Loucy (cell line): ENCODE results near the gene CTIF.

ENCODE experiments used
- H2AFZ ChIP-seq: fragments of 200-600 bp; sonication (generic); 2 replicates; pipeline ENCODE4 v1.6.0; 2016; ENCODE audit warnings: antibody characterized with exemption, mild to moderate bottlenecking, low read length, moderate library complexity
- H3F3A ChIP-seq: fragments of 200-600 bp; 2 replicates; pipeline ENCODE4 v1.6.0; 2016; ENCODE audit warnings: antibody characterized with exemption, low read depth, mild to moderate bottlenecking
- H3K27me3 ChIP-seq: fragments of 200-600 bp; sonication (generic); 2 replicates; pipeline ENCODE4 v1.6.1; 2014; ENCODE audit warnings: low read length, mild to moderate bottlenecking; ENCODE audit not compliant: insufficient read depth, poor library complexity, severe bottlenecking
- H3K36me3 ChIP-seq: fragments of 200-600 bp; sonication (generic); 2 replicates; pipeline ENCODE4 v1.6.1; 2016; ENCODE audit warnings: low read length; ENCODE audit not compliant: insufficient read depth
- H3K4me1 ChIP-seq: fragments of 200-600 bp; sonication (generic); 2 replicates; pipeline ENCODE4 v1.5.1; 2014; ENCODE audit warnings: low read length, mild to moderate bottlenecking; ENCODE audit not compliant: insufficient read depth, poor library complexity, severe bottlenecking
- H3K4me2 ChIP-seq: fragments of 200-600 bp; sonication (generic); 2 replicates; pipeline ENCODE4 v1.6.0; 2014; ENCODE audit warnings: antibody characterized with exemption, low read length, low read depth, mild to moderate bottlenecking; ENCODE audit not compliant: poor library complexity, severe bottlenecking
- H3K4me3 ChIP-seq: fragments of 200-600 bp; sonication (generic); 2 replicates; pipeline ENCODE4 v1.5.1; 2014; ENCODE audit warnings: low read length, mild to moderate bottlenecking, mixed read lengths; ENCODE audit not compliant: poor library complexity, severe bottlenecking
- H3K79me2 ChIP-seq: fragments of 200-600 bp; sonication (generic); 2 replicates; pipeline ENCODE4 v1.6.1; 2014; ENCODE audit warnings: low read length; ENCODE audit not compliant: insufficient read depth
- H3K9ac ChIP-seq: fragments of 200-600 bp; sonication (generic); 2 replicates; pipeline ENCODE4 v1.6.0; 2014; ENCODE audit warnings: mild to moderate bottlenecking, low read depth, low read length, moderate library complexity; ENCODE audit not compliant: poor library complexity, severe bottlenecking
- H3K9me2 ChIP-seq: fragments of 200-600 bp; sonication (generic); replicated peaks from 2 replicates; pipeline ENCODE4 v1.6.1; 2016; ENCODE audit warnings: low read depth, low read length, mixed read lengths
- H3K9me3 ChIP-seq: fragments of 200-600 bp; sonication (generic); 2 replicates; pipeline ENCODE4 v1.6.1; 2014; ENCODE audit warnings: mild to moderate bottlenecking, antibody characterized with exemption, low read length, low read depth; ENCODE audit not compliant: insufficient read depth
- H4K20me1 ChIP-seq: fragments of 200-600 bp; sonication (generic); 2 replicates; pipeline ENCODE4 v1.6.0; 2014; ENCODE audit warnings: antibody characterized with exemption, low read length, mild to moderate bottlenecking; ENCODE audit not compliant: insufficient read depth, poor library complexity, severe bottlenecking
- EZH2phosphoT487 ChIP-seq: fragments of 200-600 bp; IDR thresholded peaks from 2 replicates; pipeline ENCODE4 v1.6.1; 2018; ENCODE audit warnings: antibody characterized with exemption, mild to moderate bottlenecking, moderate library complexity, borderline replicate concordance
- TF ChIP-seq, protein P1 (sequence below): fragments of 200-600 bp; sonication (generic); conservative IDR thresholded peaks from 2 replicates; pipeline ENCODE4 v1.5.1; 2014; ENCODE audit warnings: mild to moderate bottlenecking, antibody characterized with exemption, low read length

CTIF gene

GRCh38 chr18:48676346-48676745 is 137.5 kb downstream of the CTIF start:
- no peak overlapping the region for H3K4me2 ChIP-seq
- no peaks in the 10 kb centered on the region for H3K27me3 ChIP-seq
- peaks cover 3% of the 10 kb centered on the region; the same call in 1 of the 2 replicates for H3K9me3 ChIP-seq
- H3K79me2 ChIP-seq = no peaks in the 10 kb centered on the region
- no peak overlapping the region for H2AFZ ChIP-seq
- H3K9ac ChIP-seq = no peak overlapping the region
- H3K4me1 ChIP-seq = peaks cover 45% of the 10 kb centered on the region
- no peaks in the 10 kb centered on the region for H3F3A ChIP-seq
- no peaks in the 10 kb centered on the region for H3K9me2 ChIP-seq
- TF ChIP-seq, protein P1, sequence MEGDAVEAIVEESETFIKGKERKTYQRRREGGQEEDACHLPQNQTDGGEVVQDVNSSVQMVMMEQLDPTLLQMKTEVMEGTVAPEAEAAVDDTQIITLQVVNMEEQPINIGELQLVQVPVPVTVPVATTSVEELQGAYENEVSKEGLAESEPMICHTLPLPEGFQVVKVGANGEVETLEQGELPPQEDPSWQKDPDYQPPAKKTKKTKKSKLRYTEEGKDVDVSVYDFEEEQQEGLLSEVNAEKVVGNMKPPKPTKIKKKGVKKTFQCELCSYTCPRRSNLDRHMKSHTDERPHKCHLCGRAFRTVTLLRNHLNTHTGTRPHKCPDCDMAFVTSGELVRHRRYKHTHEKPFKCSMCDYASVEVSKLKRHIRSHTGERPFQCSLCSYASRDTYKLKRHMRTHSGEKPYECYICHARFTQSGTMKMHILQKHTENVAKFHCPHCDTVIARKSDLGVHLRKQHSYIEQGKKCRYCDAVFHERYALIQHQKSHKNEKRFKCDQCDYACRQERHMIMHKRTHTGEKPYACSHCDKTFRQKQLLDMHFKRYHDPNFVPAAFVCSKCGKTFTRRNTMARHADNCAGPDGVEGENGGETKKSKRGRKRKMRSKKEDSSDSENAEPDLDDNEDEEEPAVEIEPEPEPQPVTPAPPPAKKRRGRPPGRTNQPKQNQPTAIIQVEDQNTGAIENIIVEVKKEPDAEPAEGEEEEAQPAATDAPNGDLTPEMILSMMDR = no peak
- no peak for TF ChIP-seq EZH2phosphoT487
- H4K20me1 ChIP-seq = no peaks in the 10 kb centered on the region
- no peak overlapping the region for H3K4me3 ChIP-seq
- H3K36me3 ChIP-seq = peaks cover 4% of the 10 kb centered on the region; the same call in 1 of the 2 replicates

DNA sequence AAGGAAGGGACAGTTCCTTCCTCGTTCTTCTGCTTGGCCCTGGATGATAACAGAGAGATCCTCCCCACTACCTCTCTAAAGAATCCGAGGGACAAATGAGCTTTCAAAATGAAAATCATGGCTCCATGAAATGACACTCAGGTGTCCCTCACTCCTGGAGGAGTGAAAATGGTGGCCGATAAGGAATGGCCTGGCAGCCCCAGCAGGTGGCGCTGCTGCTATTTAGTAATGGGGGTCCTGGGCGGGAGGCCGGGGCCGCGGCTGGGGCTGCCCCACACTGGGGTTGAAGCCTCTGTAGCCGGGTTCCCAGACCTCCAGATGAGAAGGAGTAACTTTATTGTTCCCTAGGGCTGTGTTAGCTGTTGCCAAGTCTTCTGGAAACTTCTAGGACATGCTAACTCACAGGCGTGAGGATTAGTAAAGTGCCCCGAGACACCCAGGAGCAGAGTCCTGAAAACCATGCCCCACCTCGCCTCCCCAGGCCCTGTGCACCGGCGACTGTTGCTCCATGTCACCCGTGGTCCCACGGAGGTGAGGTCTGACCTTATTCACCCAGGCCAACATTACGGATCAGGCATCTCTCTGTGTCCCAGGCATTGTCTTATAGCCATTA is 138.0 kb downstream of the CTIF start:
- no peaks in the 10 kb centered on the region for H3F3A ChIP-seq
- no peaks in the 10 kb centered on the region for H3K79me2 ChIP-seq
- no peaks in the 10 kb centered on the region for H3K9me3 ChIP-seq
- no peaks in the 10 kb centered on the region for H4K20me1 ChIP-seq
- no peak for TF ChIP-seq EZH2phosphoT487
- TF ChIP-seq, protein P1 = peak; percentile 95
- no peaks in the 10 kb centered on the region for H3K27me3 ChIP-seq
- no peaks in the 10 kb centered on the region for H3K36me3 ChIP-seq
- no peak overlapping the region for H3K4me2 ChIP-seq
- no peak overlapping the region for H2AFZ ChIP-seq
- no peaks in the 10 kb centered on the region for H3K9me2 ChIP-seq
- H3K4me1 ChIP-seq = peaks cover 45% of the 10 kb centered on the region
- H3K9ac ChIP-seq = no peak overlapping the region
- no peak overlapping the region for H3K4me3 ChIP-seq

- Histone ChIP-seq H3K9ac (no peak overlapping the region), H3K9me3 (no peaks in the 10 kb centered on the region)
- TF ChIP-seq, protein P1 = no peak
- no peak for TF ChIP-seq EZH2phosphoT487
Observed at GRCh38 chr18:48678237-48679115, 139.6 kb downstream of the CTIF start.

More at GRCh38 chr18:48678237-48679115, 139.6 kb downstream of the CTIF start:
- Histone ChIP-seq H3K79me2 (no peaks in the 10 kb centered on the region), H3K4me3 (no peak overlapping the region), H3K36me3 (no peaks in the 10 kb centered on the region), H3K4me2 (peak overlapping the region; percentile 2), H4K20me1 (no peaks in the 10 kb centered on the region), H3K9me2 (no peaks in the 10 kb centered on the region), H2AFZ (no peak overlapping the region), H3K27me3 (no peaks in the 10 kb centered on the region), H3F3A (no peaks in the 10 kb centered on the region), H3K4me1 (peaks cover 33% of the 10 kb centered on the region)
